ENCODE results near the gene NLGN3. TPM values are rescaled to one million over a fixed set of nuclear protein-coding genes. Genes with fewer than 3 reads are reported as not detected.

NLGN3 gene
- total and polyA plus RNA-seq, 2 of the 8 experiments (the other 6 are each of a cell fraction or from before 2014, with no cell fraction given) = 12.0 to 14.8 TPM

- Histone ChIP-seq H2BK15ac (ENCODE audit: low read length) (no peak overlapping the region), H3K79me1 (ENCODE audit: low read depth, low read length) (no peaks in the 10 kb centered on the region), H3K4me1 (replicated peaks in 1 of 4; ENCODE audit: control insufficient read depth in 3 of 4, insufficient read depth in 4 of 4, low read length in 3 of 4) (peaks cover 0 to 4% (median 3%) of the 10 kb centered on the region in 4 experiments; a peak in 4 of 7 replicates), H3K23me2 (ENCODE audit: low read depth, low read length) (no peaks in the 10 kb centered on the region; the same call in 1 of the 2 replicates), H2BK20ac (ENCODE audit: low read length) (no peak overlapping the region), H2BK120ac (replicated peaks; ENCODE audit: low read depth, low read length) (no peak overlapping the region), H2BK12ac (ENCODE audit: low read depth, low read length) (no peak overlapping the region), H2AFZ (ENCODE audit: low read length) (no peak overlapping the region), H3K36me3 (ENCODE audit: control insufficient read depth in 2 of 4, insufficient read depth in 4 of 4, low read length in 3 of 4) (peaks cover 0 to 3% (median 0%) of the 10 kb centered on the region in 4 experiments; a peak in 2 of 8 replicates), H3K4ac (replicated peaks; ENCODE audit: insufficient read length, low read depth, low read length) (no peak overlapping the region), H3K14ac (ENCODE audit: insufficient read length) (no peak overlapping the region), H3K18ac (ENCODE audit: extremely low read depth, low read length) (no peak overlapping the region), H4K91ac (replicated peaks; ENCODE audit: insufficient read length, low read length) (no peak overlapping the region), H3K23ac (ENCODE audit: insufficient read length) (no peak overlapping the region), H3K56ac (replicated peaks; ENCODE audit: insufficient read length, low read depth, low read length) (no peak overlapping the region), H3K4me2 (ENCODE audit: insufficient read depth in 1 of 2, low read depth in 2 of 2, low read length in 2 of 2) (no peak overlapping the region), H2BK5ac (ENCODE audit: low read depth, low read length) (no peak overlapping the region), H4K5ac (ENCODE audit: insufficient read length, low read depth, low read length) (no peak overlapping the region), H3K9ac (replicated peaks in 1 of 4; ENCODE audit: extremely low read depth in 1 of 4, low read depth in 3 of 4, low read length in 3 of 4) (no peak overlapping the region), H3K27me3 (replicated peaks in 1 of 4; ENCODE audit: control insufficient read depth in 3 of 4, extremely low read depth in 1 of 4, insufficient read depth in 3 of 4, low read length in 3 of 4) (no peaks in the 10 kb centered on the region), H3K79me2 (ENCODE audit: control insufficient read depth in 1 of 2, insufficient read depth in 2 of 2, low read length in 2 of 2) (no peaks in the 10 kb centered on the region), H2AK5ac (ENCODE audit: low read depth, low read length) (no peak overlapping the region), H3K27ac (ENCODE audit: low read depth, low read length) (no peak overlapping the region), H4K8ac (ENCODE audit: extremely low read depth, insufficient read depth, low read length) (no peak overlapping the region), H4K20me1 (replicated peaks in 1 of 2; ENCODE audit: control insufficient read depth in 1 of 2, insufficient read depth in 2 of 2, low read length in 2 of 2) (no peaks in the 10 kb centered on the region), H3K9me3 (ENCODE audit: insufficient read depth in 2 of 2, low read depth in 1 of 2, low read length in 1 of 2) (no peaks in the 10 kb centered on the region), H3K4me3 (ENCODE audit: extremely low read depth in 1 of 4, insufficient read depth in 2 of 4, low read depth in 3 of 4, low read length in 4 of 4) (no peak overlapping the region)
- no peak for FAIRE-seq
- CTCF ChIA-PET (ENCODE audit: partially characterized antibody) = no interaction called here
- POLR2A ChIA-PET (ENCODE audit: partially characterized antibody) = no interaction called here
- TF ChIP-seq EZH2 (IDR thresholded peaks at IDR 0.05; ENCODE audit: low read depth, low read length, severe bottlenecking) = no peak
- TF ChIP-seq NRF1 (IDR thresholded peaks at IDR 0.05; ENCODE audit: low read depth, low read length) = no peak
- no peak for TF ChIP-seq HDAC6 (IDR thresholded peaks at IDR 0.05; ENCODE audit: low read depth, low read length)
- DNase-seq (ENCODE audit: low read depth in 1 of 2, low spot score in 2 of 2) = no peak
- 99% methylated on average over 7 of the region's 8 CpGs; no CpG with 5 or more reads in 1 of the 2 experiments for WGBS, 2 experiments (ENCODE audit: extremely low coverage in 1 of 2, insufficient coverage in 1 of 2, insufficient read length in 1 of 2, insufficient replicate concordance in 2 of 2, low coverage in 1 of 2, low lambda C conversion rate in 2 of 2, missing lambda C conversion rate in 1 of 2)
These were observed 23.5 kb downstream of the NLGN3 start for GRCh38 chrX:71168134-71168533.
